HT-29 (cell line): Measurements from ENCODE around the gene PARK7. TPM values are rescaled to one million over a fixed set of nuclear protein-coding genes. Genes with fewer than 3 reads are reported as not detected.
"Not testable (repeated sequence)": the region's sequence is repeated elsewhere in the genome, so short reads cannot be mapped to it uniquely, and the experiment has no call there.

Experiments
- DNase-seq: peaks from one replicate; pipeline ENCODE4 v3.0.0-alpha.2; 2015; ENCODE audit warnings: low spot score
- total RNA-seq: library from RNA; depleted of rRNA; stranded (reverse); fragments of >200 nt; shearing (Covaris generic); gene quantifications from 2 replicates; pipeline ENCODE4 v1.2.3, GENCODE V29; 2014; rRNA removed

The PARK7 gene
- total RNA-seq = 189 and 198 TPM in 2 replicates

DNA sequence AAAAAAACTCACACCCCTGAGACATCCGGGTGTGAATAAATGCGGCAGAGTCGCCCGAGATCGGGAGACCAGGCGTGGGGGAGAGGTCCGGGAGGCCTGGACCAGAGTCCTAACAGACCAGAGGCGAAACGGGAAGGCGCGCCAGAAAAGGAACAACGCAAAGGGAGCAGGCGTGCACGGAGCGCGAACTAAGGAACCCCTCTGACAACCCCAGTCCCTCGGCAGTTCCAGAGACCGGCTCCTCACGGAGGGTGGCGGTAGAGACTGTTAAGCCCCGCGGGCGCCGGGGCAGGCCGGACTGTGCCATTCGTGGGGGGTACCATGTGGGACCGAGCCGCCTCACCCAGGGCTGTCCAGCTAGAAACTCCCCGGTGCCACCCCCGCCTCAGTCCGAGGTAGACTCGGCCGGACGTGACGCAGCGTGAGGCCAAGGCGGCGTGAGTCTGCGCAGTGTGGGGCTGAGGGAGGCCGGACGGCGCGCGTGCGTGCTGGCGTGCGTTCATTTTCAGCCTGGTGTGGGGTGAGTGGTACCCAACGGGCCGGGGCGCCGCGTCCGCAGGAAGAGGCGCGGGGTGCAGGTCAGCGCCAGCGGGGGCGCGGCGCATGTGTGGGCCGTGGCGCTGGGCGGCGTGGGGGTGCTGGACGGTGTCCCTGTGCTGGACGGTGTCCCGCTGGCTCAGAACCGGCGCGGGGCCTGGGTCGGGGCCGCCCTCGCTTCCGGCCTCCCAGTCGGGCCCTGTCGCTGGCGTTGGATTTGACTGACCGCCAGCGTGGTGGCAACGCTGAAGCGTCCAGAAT, at the start of gene PARK7:
TSS of gene PARK7 (plus strand) at position 496 of the 798 bp plus-strand sequence. CDS start 1,075 bp downstream, outside the sequence.
- DNase-seq = peak; percentile 99

DNA sequence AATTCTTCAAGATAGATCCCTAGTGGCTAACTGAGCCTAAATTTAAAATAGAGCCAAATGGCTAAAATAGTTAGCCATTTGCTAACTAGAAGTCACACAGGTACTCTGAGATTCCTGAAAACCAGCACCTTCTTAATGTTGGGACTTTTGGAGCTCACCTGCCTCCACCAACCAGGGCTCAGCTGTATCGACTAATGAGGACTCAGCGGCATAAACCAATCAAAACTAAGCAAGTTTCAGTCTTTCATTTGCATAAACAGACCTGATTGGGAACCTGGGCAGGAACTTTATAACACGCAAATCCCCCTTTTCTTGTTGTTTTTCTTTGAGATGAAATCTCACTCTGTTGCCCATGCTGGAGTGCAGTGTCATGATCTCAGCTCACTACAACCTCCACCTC, 49.4 kb upstream of the PARK7 start:
- DNase-seq = no peak

DNA sequence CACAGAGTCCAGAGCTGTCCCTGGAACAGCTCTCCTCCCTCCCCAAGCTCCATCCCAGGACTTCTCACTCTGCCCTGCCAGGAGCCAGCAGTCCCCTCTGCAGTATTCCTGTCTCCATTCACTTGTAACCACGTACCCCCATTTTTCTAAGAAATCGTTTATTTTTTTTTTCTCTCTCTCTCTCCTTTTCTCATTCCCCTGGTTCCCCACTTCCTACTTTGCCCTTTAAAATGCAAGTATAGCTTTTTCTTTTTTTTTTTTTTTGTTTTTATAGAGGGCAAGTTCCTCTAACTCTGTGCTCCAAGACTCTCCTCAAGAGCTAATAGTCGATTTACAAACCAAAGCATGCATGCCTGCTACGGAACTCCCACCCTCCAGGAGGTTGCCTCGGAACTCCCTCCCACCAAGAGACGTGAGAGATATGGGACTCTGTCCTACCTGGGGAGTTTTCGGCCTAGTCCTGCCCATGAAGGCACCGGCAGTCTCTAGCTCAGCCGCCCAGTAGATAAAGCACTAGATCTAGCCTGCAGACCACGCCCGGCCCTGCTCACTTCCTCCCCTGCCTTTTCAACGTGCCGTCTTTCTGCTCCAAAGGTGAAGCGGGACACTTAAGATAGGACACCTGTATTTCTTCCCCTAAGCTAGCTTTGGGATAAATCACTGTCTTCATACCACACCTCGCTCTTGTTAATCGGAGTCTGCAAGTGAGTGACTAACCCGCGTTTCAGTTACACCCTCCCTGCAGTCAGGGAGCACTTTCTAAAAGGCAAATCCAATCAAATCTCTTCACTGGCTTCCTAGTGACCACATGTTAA, 48.6 kb upstream of the PARK7 start:
- DNase-seq = no peak

DNA sequence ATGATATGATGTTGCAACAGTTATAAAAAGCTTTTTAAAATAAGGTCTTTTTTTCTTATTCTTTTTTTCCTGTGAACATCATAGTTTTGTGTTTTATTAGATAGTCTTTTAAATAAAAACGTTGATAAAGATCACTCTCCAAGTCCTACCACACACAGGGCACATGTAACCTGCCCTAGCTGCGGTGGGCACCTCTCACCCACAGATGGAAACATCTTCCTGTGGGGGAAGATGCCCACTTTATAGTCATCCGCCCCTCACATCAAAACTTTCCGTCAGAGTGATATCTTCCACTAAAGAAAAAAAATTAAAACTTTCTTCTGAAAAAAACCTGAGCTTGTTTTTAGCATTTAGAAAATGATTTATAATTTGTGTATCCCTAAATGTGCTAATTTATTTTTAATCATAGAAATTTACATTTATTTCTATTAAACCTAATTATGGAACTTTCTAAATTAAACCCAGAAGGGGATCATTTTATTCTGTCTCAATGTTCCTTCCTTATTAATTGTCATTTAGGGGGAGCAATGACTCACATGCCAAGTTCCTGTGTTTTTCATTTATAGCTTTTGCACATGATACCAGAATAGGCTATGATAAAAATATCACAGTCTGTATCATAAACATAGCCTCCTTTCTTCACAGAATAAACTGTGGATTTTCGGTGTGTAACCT, 45.5 kb upstream of the PARK7 start:
- no peak for DNase-seq

DNA sequence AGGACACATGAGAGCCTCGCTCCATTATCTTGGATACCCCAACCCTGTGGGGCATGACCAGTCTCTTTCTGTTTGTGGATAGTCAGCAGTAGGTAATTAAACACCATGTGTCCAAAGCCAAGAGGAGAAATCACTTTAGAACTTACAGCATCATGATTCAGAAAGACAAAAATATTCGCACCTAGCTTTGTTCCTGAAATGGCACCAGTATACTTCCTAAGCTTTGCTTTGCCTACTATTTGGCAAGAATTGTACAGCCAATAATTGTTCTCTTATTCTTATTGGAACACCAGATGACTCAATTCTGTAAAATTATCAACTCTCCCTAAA, 45.0 kb upstream of the PARK7 start:
- DNase-seq = no peak

DNA sequence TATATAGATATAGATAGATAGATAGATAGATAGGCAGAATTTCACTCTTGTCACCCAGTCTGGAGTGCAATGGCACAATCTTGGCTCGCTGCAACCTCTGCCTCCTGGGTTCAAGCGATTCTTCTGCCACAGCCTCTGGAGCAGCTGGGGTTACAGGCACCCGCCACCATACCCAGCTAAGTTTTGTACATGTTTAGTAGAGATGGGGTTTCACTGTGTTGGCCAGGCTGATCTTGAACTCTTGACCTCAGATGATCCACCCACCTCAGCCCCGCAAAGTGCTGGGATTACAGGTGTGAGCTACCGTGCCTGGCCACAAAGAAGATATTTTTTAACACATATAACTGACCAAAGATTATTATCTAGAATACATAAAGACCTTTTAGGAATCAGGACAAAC, 43.5 kb upstream of the PARK7 start:
- DNase-seq = not testable (repeated sequence)

DNA sequence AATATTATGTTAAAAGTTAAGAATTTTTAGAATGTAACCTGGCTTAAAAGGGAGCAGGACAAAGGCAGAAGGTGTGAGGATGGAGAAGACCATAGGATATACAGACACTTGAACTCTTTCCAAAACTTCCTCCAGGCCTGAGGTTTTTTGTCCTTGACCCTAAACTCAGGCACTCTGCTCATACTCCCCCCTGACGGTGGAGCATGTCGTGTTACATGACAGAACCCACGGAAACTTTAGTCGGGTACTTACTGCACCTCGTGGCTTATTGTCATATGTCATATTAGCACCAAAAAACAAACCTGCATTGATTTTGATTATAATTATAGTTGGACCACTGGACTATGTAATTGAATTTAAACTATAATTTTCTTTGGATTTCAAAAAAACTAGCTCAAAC, 41.6 kb upstream of the PARK7 start:
- no peak for DNase-seq

DNA sequence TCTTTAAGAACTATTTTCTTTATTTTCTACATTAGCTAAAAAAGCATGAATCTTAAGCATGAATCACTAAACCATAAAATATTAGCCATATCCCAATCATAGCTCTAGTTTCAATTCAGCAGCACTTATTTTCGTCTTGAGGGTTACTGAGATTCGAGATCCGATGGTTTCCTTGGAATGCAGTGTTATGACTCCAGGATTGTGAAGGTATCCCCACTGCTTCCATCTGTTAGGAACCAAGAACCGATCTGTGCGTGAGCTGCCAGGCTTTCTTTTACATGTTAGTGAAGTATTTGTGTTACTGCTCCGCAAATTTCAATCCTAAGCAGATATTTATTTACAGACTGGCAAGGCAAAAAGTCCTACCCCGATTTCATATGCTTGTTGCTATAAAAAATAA, 39.7 kb upstream of the PARK7 start:
- no peak for DNase-seq

DNA sequence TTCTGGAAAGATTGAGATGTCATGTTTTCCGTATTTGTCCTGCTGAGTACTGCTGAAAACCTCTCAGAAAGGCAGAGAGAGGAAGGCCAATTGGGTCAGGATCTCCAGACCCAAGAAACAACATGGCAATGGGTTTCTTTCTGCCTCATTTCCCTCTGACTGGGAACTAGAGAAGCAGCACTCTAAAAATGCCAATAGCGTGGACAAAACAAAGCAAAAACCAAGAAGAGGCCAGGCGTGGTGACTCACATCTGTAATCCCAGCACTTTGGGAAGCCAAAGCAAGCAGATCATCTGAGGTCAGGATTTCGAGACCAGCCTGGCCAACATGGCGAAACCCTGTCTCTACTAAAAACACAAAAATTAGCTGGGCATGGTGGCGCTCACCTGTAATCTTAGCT, 39.2 kb upstream of the PARK7 start:
- no peak for DNase-seq

DNA sequence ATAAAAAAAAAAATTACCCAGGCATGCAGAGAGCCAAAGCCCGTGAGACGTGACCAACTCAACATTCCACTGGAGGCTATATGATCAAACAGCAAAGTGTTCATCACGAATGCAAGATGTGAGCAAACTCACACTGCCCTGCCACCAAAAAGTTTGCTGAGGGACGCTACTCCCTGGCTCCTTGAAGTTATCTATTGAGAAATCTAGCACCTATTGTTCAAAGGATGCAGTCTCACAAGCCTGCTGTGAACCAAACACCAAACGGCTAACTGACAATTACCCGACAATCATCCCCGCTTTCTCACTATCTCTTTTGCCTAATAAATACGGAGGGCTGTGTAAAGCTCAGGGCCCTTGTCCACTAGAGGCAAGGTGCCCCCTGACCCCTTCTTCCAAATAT, 34.5 kb upstream of the PARK7 start:
- DNase-seq = not testable (repeated sequence)

DNA sequence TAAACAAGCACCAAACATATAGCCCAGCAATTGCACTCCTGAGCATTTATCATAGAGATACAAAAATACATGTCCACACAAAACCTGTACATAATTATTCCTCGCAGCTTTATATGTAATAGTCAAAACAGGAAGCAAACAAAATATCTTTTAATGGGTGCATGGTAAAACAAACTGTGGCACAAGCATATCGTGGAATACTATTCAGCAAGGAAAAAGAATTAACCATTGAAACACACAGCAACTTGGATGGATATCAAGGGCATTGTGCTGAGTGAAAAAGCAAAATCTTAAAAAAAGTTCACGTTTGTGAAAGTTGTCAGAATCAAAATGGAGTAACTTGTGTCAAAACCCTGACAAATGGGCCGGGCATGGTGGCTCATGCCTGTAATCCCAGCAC, 33.3 kb upstream of the PARK7 start:
- no peak for DNase-seq

DNA sequence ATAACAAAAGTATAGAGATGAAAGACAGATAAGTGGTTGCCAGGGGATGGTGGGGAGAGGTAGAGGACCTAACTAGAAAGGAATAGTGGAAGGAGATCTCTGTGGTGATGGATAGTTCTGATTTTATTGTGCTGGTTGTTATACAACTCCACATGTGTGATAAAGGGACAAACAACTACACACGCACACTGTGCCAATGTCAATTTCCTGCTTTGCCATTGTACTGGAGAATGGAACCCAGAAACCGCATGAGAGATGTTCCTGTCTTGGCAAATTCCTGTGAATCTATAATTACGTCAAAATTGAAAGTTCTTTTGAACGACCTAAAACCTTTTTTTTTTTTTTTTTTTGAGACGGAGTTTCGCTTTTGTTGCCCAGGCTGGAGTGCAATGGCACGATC, 31.9 kb upstream of the PARK7 start:
- DNase-seq = no peak

DNA sequence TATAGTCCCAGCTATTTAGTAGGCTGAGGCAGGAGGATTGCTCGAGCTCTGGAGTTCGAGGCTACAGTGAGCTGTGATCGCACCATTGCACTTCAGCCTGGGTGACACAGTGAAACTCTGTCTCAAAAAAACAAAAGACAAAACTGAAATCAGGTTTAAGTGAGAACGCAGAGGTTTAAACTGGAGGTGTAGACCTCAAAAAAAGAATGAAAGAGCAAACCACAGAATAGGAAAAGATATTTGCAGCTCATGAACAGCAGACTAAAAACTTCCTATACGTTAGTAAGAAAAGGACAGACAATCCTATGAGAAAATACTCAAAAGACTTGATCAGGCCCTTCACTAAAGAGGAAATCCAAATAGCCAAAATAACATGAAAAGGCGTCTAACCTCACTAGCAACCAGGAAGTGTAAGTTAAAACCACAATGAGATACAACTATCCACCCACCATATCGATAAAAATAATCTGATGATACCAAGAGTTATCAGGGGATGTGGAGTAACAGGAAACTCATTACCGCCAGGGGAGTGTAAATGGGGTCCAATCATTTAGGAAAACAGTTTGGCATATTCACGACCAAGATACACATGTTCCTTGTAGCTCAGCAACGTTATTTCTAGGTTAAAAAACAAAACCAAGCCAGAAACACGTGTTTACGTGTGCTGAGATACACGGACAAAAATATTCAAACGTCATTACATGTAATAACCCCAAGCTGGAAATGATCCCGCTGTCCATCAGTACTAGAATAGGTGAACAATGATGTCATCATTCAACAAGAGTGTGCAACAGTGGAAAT, 30.7 kb upstream of the PARK7 start:
- no peak for DNase-seq

DNA sequence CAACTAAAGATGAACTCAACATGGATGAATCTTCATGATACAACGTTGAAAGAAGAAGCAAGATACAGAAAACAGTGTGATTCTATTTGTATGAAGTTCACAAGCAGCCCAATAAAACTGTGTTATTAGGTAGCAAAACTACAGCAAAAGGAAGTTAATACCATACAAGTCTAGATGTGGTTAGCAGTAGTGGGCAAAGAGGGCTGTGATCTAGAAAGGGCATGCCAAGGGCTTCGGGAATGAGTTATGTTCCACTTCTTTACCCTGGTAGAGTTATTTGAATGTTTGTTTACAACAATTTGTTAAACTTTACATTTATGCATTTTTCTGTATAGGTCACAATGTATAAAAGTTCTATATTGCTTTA, 30.1 kb upstream of the PARK7 start:
- DNase-seq = no peak

DNA sequence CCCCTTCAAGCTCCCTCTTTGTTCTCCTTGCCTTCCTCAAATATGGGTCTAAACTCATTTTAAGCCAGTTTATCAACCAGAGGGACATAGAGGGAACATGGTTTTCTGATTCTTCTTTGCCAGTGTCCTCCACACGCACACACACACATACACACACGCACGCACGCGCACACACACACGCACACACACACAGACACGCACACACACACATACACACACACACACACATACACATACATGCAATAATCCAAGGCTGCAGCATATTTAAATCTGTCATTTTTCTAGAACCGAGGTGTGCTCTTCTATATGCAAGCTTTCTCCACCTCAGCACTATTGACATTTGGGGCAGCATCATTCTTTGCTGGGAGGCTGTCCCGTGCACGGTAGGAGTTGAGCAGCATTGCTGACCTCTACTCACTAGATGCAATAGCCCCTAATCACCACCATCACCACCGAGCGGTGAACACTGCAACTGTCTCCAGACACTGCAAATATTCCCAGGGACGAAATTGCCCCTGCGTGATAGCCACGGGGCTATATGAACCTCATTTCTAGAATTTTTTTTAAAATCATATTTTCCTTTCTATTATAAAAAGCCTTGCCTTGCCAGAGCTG, 28.9 kb upstream of the PARK7 start:
- no peak for DNase-seq

DNA sequence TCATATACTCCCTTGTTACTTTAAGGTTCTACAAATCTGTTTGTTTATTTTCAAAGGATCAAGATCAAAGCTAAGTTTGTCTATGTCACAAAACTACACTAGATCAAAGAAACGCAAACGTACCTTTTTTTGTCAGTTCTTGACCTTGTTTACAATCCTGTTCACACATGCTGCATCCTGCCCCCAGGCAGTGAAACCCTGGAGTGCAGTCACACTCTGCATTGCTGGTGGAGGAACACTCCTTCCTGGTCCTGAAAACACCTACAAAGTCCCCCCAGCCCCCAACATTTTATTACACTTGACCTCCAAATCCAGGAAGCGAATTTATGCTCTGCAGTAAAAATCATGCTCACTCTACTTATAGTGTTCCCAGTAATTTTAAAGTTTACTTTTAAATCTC, 23.4 kb upstream of the PARK7 start:
- DNase-seq = no peak

DNA sequence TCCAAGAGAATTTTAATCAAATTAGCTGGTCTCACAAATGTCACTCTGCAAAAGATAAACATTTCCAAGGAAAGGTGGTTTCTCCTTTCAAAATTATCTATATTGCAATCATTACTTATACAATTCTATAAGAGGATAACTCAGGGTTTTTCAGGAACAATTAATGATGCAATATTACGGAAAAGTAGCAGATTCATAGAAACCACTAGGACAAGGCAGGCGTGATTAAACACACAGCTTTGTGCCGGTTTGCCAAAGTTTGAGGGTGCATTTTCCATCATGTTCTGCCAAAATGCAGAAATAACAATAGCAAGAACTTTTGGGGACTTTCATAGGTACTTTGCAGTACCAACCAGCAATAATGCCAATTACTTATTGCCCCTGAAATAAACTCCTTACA, 21.5 kb upstream of the PARK7 start:
- no peak for DNase-seq

DNA sequence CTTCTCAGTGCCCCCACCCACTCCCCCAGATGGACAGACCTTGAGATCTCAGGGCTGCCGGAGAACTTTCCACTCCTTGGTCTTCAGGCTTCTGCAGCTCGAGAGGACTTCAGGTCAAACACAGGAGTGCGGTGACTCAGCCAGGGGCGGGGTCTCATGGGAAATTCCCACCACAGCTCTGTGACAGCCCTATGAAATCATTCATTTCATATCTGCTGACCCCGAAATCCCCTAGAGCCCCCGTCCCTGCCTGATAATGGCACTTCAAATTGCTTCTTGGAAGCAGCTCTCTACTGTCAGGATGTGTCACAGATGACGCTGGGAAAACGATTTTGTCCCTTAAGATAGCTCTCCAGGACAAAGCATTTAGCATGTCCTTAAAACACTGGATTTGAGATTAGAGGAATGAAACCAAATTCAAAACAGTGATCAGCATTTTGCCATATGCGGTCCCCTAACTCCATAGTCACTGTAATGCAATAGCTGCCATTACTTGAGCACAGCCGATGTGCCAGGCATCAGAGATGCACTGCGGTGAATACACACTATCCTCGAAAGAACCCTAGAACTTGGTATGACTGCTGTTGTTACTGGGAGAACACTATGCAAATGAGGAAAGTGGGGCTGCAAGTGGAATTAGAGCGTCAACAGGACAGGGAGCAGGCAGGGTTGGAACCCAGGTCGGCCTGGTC, 20.6 kb upstream of the PARK7 start, which contains the start of gene TNFRSF9:
TSS of gene TNFRSF9 (minus strand) at position 95 of the 692 bp plus-strand sequence. CDS start 845 bp downstream, outside the sequence.
- DNase-seq = no peak

DNA sequence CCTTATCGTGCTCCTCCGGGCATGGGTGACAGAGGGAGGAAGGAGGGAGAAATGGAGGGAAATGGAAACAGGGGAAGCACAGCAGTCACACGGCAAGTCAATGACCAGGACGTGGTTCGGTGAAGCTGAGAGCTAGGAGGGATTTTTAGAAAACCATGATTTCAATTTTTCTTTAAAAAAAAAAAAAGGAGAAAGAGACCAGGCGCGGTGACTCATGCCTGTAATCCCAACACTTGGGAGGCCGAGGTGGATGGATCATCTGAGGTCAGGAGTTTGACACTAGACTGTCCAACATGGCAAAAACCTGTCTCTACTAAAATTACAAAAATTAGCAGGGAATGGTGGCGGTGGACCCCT, 20.1 kb upstream of the PARK7 start:
- DNase-seq = no peak

DNA sequence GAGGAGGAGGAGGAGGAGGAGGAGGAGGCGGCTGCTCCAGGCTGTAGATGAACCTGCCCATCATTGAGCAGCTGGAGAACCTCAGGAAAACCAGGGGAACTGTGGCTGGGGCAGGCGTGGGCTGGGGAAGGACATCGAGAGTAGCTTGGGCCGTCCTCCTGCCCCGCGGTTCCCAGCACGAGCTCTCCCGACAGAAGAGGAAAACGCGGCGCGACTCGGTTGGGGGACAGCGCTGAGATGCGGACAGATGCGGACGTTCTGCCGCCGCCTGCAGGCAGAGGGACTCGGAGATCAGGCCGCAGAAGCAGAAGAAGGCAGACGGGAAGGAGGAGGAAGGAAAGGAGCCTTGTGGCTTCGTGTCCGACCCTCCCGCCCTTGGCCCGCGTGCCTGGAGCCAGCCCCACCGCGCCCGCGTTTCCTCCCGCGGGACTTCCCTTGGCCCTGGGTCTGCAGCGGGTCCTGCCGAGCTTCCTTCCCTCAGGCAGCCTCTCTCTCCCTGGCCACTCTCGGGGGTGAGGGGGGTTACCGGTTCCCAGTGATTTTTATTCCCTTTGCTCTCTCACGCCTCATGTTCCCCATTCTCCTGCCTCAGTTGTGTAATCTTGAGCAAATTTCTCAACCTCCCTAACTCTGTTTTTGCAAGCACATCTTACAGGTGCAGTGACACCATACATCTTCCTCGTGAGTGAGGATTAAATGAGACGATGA, 19.1 kb upstream of the PARK7 start:
- DNase-seq = peak; percentile 47
